ENCODE results near the gene PSME2. TPM values are rescaled to one million over a fixed set of nuclear protein-coding genes. Genes with fewer than 3 reads are reported as not detected.

The PSME2 gene
- total RNA-seq, 1 experiment from 2014 or later = 153 TPM

GRCh38 chr14:24133735-24134134, 12.7 kb downstream of the PSME2 start:
- no peaks in the 10 kb centered on the region for H4K20me1 ChIP-seq (ENCODE audit: insufficient read depth)
- no peaks in the 10 kb centered on the region for H3K9me3 ChIP-seq (ENCODE audit: insufficient read depth, low read depth)
- peaks cover 7% of the 10 kb centered on the region; the same call in 1 of the 2 replicates for H3F3A ChIP-seq (ENCODE audit: insufficient read depth, low read depth)
- H3K27ac ChIP-seq = no peak overlapping the region
- no peak overlapping the region for H2AFZ ChIP-seq
- H3K4me1 ChIP-seq (replicated peaks; ENCODE audit: insufficient read depth) = peaks cover 11% of the 10 kb centered on the region; the same call in 1 of the 2 replicates
- ChIA-PET POLR2A (ENCODE audit: unreplicated experiment) (no interaction called here), CTCF (interaction anchor here (0.6 kb wide), 2 partner anchors 11 to 163 kb away, joined by 3 to 5 read pairs; no protein-coding TSS in a partner anchor)
- no peak overlapping the region for H3K4me3 ChIP-seq
- no peak for DNase-seq
- peaks cover 10% of the 10 kb centered on the region; the same call in 1 of the 2 replicates for H3K79me2 ChIP-seq (ENCODE audit: low read depth)
- no peak overlapping the region for H3K4me2 ChIP-seq
- no peaks in the 10 kb centered on the region for H3K27me3 ChIP-seq (ENCODE audit: insufficient read depth, low read depth)
- intact Hi-C loops (cut with micrococcal nuclease; ENCODE audit: unreplicated experiment) = no loop called here
- TF ChIP-seq, protein P1, sequence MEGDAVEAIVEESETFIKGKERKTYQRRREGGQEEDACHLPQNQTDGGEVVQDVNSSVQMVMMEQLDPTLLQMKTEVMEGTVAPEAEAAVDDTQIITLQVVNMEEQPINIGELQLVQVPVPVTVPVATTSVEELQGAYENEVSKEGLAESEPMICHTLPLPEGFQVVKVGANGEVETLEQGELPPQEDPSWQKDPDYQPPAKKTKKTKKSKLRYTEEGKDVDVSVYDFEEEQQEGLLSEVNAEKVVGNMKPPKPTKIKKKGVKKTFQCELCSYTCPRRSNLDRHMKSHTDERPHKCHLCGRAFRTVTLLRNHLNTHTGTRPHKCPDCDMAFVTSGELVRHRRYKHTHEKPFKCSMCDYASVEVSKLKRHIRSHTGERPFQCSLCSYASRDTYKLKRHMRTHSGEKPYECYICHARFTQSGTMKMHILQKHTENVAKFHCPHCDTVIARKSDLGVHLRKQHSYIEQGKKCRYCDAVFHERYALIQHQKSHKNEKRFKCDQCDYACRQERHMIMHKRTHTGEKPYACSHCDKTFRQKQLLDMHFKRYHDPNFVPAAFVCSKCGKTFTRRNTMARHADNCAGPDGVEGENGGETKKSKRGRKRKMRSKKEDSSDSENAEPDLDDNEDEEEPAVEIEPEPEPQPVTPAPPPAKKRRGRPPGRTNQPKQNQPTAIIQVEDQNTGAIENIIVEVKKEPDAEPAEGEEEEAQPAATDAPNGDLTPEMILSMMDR (conservative IDR thresholded peaks at IDR 0.05) = no peak
- TF ChIP-seq EZH2 (IDR thresholded peaks at IDR 0.05; ENCODE audit: low read depth) = no peak
- no peaks in the 10 kb centered on the region for H3K9me2 ChIP-seq (ENCODE audit: insufficient read depth)
- no TSS peak for BruUV-seq (replicated peaks)
- H3K36me3 ChIP-seq (ENCODE audit: low read depth) = no peaks in the 10 kb centered on the region

GRCh38 chr14:24132976-24133375, 13.4 kb downstream of the PSME2 start:
- H3K27ac ChIP-seq = no peak overlapping the region
- H3K4me3 ChIP-seq = no peak overlapping the region
- H3K9me2 ChIP-seq (ENCODE audit: insufficient read depth) = no peaks in the 10 kb centered on the region
- H3F3A ChIP-seq (ENCODE audit: insufficient read depth, low read depth) = peaks cover 7% of the 10 kb centered on the region; the same call in 1 of the 2 replicates
- BruUV-seq (replicated peaks) = no TSS peak
- ChIA-PET CTCF (no interaction called here), POLR2A (ENCODE audit: unreplicated experiment) (no interaction called here)
- intact Hi-C loops (cut with micrococcal nuclease; ENCODE audit: unreplicated experiment) = no loop called here
- H3K27me3 ChIP-seq (ENCODE audit: insufficient read depth, low read depth) = no peaks in the 10 kb centered on the region
- no peaks in the 10 kb centered on the region for H3K9me3 ChIP-seq (ENCODE audit: insufficient read depth, low read depth)
- H2AFZ ChIP-seq = no peak overlapping the region
- H4K20me1 ChIP-seq (ENCODE audit: insufficient read depth) = no peaks in the 10 kb centered on the region
- H3K4me1 ChIP-seq (replicated peaks; ENCODE audit: insufficient read depth) = peaks cover 11% of the 10 kb centered on the region; the same call in 1 of the 2 replicates
- no peaks in the 10 kb centered on the region for H3K36me3 ChIP-seq (ENCODE audit: low read depth)
- no peak for DNase-seq
- 0 out of 2 replicates have a peak, but pooled peaks cover 7% of the 10 kb centered on the region for H3K79me2 ChIP-seq (ENCODE audit: low read depth)
- no peak overlapping the region for H3K4me2 ChIP-seq
- no peak for TF ChIP-seq EZH2 (IDR thresholded peaks at IDR 0.05; ENCODE audit: low read depth)

- no peaks in the 10 kb centered on the region for H4K20me1 ChIP-seq (ENCODE audit: insufficient read depth)
- DNase-seq = no peak
- H3K27me3 ChIP-seq (ENCODE audit: insufficient read depth, low read depth) = no peaks in the 10 kb centered on the region
- no peak overlapping the region for H3K4me2 ChIP-seq
- H3K9me2 ChIP-seq (ENCODE audit: insufficient read depth) = no peaks in the 10 kb centered on the region
- ChIA-PET POLR2A (ENCODE audit: unreplicated experiment) (interaction anchor here (0.5 to 0.9 kb wide), 2 partner anchors 17 to 83 kb away, joined by 6 to 8 read pairs; partner anchors contain the start of gene NRL), CTCF (no interaction called here)
- H3K4me1 ChIP-seq (replicated peaks; ENCODE audit: insufficient read depth) = peaks cover 10% of the 10 kb centered on the region; the same call in 1 of the 2 replicates
- H3K27ac ChIP-seq = no peak overlapping the region
- intact Hi-C loops (cut with micrococcal nuclease; ENCODE audit: unreplicated experiment) = no loop called here
- H3K36me3 ChIP-seq (ENCODE audit: low read depth) = no peaks in the 10 kb centered on the region
- BruUV-seq (replicated peaks) = no TSS peak
- TF ChIP-seq EZH2 (IDR thresholded peaks at IDR 0.05; ENCODE audit: low read depth) = no peak
- TF ChIP-seq, protein P1 (conservative IDR thresholded peaks at IDR 0.05) = no peak
- 0 out of 2 replicates have a peak, but pooled peaks cover 7% of the 10 kb centered on the region for H3K79me2 ChIP-seq (ENCODE audit: low read depth)
- H2AFZ ChIP-seq = no peak overlapping the region
- H3K9me3 ChIP-seq (ENCODE audit: insufficient read depth, low read depth) = no peaks in the 10 kb centered on the region
- peaks cover 7% of the 10 kb centered on the region; the same call in 1 of the 2 replicates for H3F3A ChIP-seq (ENCODE audit: insufficient read depth, low read depth)
- H3K4me3 ChIP-seq = no peak overlapping the region
Observed at GRCh38 chr14:24132061-24132685, 14.2 kb downstream of the PSME2 start.
